ENCODE data around the gene ZSCAN9. TPM values are rescaled to one million over a fixed set of nuclear protein-coding genes. Genes with fewer than 3 reads are reported as not detected.
A peak's percentile ranks its signal among the peaks of the same experiment; 100 is the strongest.

ZSCAN9 gene
- total RNA-seq, 1 experiment from 2014 or later = 14.4 TPM

- TF ChIP-seq SIN3A (IDR thresholded peaks at IDR 0.05; ENCODE audit: borderline replicate concordance, insufficient read depth, low read depth, low read length) = no peak
- TF ChIP-seq, protein P1, sequence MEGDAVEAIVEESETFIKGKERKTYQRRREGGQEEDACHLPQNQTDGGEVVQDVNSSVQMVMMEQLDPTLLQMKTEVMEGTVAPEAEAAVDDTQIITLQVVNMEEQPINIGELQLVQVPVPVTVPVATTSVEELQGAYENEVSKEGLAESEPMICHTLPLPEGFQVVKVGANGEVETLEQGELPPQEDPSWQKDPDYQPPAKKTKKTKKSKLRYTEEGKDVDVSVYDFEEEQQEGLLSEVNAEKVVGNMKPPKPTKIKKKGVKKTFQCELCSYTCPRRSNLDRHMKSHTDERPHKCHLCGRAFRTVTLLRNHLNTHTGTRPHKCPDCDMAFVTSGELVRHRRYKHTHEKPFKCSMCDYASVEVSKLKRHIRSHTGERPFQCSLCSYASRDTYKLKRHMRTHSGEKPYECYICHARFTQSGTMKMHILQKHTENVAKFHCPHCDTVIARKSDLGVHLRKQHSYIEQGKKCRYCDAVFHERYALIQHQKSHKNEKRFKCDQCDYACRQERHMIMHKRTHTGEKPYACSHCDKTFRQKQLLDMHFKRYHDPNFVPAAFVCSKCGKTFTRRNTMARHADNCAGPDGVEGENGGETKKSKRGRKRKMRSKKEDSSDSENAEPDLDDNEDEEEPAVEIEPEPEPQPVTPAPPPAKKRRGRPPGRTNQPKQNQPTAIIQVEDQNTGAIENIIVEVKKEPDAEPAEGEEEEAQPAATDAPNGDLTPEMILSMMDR (IDR thresholded peaks at IDR 0.05) = no peak
- TF ChIP-seq POLR2AphosphoS5 (IDR thresholded peaks at IDR 0.05; ENCODE audit: low read depth, low read length) = no peak
- no peak for TF ChIP-seq TCF7L2 (IDR thresholded peaks at IDR 0.05; ENCODE audit: low read depth, low read length)
- TF ChIP-seq, protein P2, sequence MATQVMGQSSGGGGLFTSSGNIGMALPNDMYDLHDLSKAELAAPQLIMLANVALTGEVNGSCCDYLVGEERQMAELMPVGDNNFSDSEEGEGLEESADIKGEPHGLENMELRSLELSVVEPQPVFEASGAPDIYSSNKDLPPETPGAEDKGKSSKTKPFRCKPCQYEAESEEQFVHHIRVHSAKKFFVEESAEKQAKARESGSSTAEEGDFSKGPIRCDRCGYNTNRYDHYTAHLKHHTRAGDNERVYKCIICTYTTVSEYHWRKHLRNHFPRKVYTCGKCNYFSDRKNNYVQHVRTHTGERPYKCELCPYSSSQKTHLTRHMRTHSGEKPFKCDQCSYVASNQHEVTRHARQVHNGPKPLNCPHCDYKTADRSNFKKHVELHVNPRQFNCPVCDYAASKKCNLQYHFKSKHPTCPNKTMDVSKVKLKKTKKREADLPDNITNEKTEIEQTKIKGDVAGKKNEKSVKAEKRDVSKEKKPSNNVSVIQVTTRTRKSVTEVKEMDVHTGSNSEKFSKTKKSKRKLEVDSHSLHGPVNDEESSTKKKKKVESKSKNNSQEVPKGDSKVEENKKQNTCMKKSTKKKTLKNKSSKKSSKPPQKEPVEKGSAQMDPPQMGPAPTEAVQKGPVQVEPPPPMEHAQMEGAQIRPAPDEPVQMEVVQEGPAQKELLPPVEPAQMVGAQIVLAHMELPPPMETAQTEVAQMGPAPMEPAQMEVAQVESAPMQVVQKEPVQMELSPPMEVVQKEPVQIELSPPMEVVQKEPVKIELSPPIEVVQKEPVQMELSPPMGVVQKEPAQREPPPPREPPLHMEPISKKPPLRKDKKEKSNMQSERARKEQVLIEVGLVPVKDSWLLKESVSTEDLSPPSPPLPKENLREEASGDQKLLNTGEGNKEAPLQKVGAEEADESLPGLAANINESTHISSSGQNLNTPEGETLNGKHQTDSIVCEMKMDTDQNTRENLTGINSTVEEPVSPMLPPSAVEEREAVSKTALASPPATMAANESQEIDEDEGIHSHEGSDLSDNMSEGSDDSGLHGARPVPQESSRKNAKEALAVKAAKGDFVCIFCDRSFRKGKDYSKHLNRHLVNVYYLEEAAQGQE (IDR thresholded peaks at IDR 0.05; ENCODE audit: insufficient read depth in 1 of 2, low read depth in 2 of 2, low read length in 1 of 2) = no peak
- H3K4me3 ChIP-seq (ENCODE audit: low read depth in 2 of 2, low read length in 2 of 2) = no peak overlapping the region
- H3K9me3 ChIP-seq (ENCODE audit: control insufficient read depth, insufficient read depth, low read depth, low read length) = no peaks in the 10 kb centered on the region
- H3K4me1 ChIP-seq (ENCODE audit: control insufficient read depth, insufficient read depth, low read length) = no peaks in the 10 kb centered on the region
- intact Hi-C loops (cut with micrococcal nuclease; ENCODE audit: unreplicated experiment) = no loop called here
- in situ Hi-C loops (cut with HindIII; ENCODE audit: low pct_unique_long_range_greater_than_20kb, low sequenced_read_pairs) = no loop called here
- ATAC-seq (no peak), DNase-seq (ENCODE audit: low read depth, low spot score) (no peak)
- H3K27ac ChIP-seq (ENCODE audit: low read length) = no peak overlapping the region
- CTCF ChIA-PET = no interaction called here
- no peaks in the 10 kb centered on the region; the same call in 1 of the 2 replicates for H3K36me3 ChIP-seq (ENCODE audit: control insufficient read depth, insufficient read depth, low read length)
- POLR2A ChIA-PET = no interaction called here
- no TSS peak for BruUV-seq (replicated peaks)
- no peaks in the 10 kb centered on the region for H3K27me3 ChIP-seq (ENCODE audit: control insufficient read depth, insufficient read depth, low read length)
These were observed 18.9 kb downstream of the ZSCAN9 start for GRCh38 chr6:28243946-28244345.

GRCh38 chr6:28245206-28245941 is 20.3 kb downstream of the ZSCAN9 start:
- H3K4me1 ChIP-seq (ENCODE audit: control insufficient read depth, insufficient read depth, low read length) = no peaks in the 10 kb centered on the region
- BruUV-seq (replicated peaks) = TSS peak; percentile 62
- H3K36me3 ChIP-seq (ENCODE audit: control insufficient read depth, insufficient read depth, low read length) = no peaks in the 10 kb centered on the region; the same call in 1 of the 2 replicates
- H3K27ac ChIP-seq (ENCODE audit: low read length) = no peak overlapping the region
- in situ Hi-C loops (cut with HindIII; ENCODE audit: low pct_unique_long_range_greater_than_20kb, low sequenced_read_pairs) = no loop called here
- intact Hi-C loops (cut with micrococcal nuclease; ENCODE audit: unreplicated experiment) = no loop called here
- ChIA-PET CTCF (no interaction called here), POLR2A (no interaction called here)
- no peak overlapping the region for H3K4me3 ChIP-seq (ENCODE audit: low read depth in 2 of 2, low read length in 2 of 2)
- no peaks in the 10 kb centered on the region for H3K27me3 ChIP-seq (ENCODE audit: control insufficient read depth, insufficient read depth, low read length)
- DNase-seq (ENCODE audit: low read depth, low spot score) (no peak), ATAC-seq (no peak)
- H3K9me3 ChIP-seq (ENCODE audit: control insufficient read depth, insufficient read depth, low read depth, low read length) = no peaks in the 10 kb centered on the region
- TF ChIP-seq, protein P1 (IDR thresholded peaks at IDR 0.05) = no peak
- TF ChIP-seq, protein P2 (IDR thresholded peaks at IDR 0.05; ENCODE audit: insufficient read depth in 1 of 2, low read depth in 2 of 2, low read length in 1 of 2) = no peak
- TF ChIP-seq TCF7L2 (IDR thresholded peaks at IDR 0.05; ENCODE audit: low read depth, low read length) = no peak
- no peak for TF ChIP-seq SIN3A (IDR thresholded peaks at IDR 0.05; ENCODE audit: borderline replicate concordance, insufficient read depth, low read depth, low read length)
- no peak for TF ChIP-seq POLR2AphosphoS5 (IDR thresholded peaks at IDR 0.05; ENCODE audit: low read depth, low read length)
